H1 (cell line): ENCODE results near the gene PRSS38. TPM values are rescaled to one million over a fixed set of nuclear protein-coding genes. Genes with fewer than 3 reads are reported as not detected.

Experiments
- CTCF ChIA-PET: fragments of 300-600 bp; sonication (Branson Sonifier 250); formaldehyde crosslinking; loops from one replicate; lab custom pipeline; 2021; ENCODE audit not compliant: partially characterized antibody; lab: Charles Lee
- POLR2A ChIA-PET: fragments of 300-600 bp; sonication (Branson Sonifier 250); formaldehyde crosslinking; loops from one replicate; lab custom pipeline; 2021; ENCODE audit warnings: inconsistent platforms; ENCODE audit not compliant: partially characterized antibody; lab: Charles Lee
- DNase-seq, 2 experiments: peaks; one replicate each; pipeline versions ENCODE4 v3.0.0 to v3.0.0-alpha.2; 2010 to 2022; ENCODE audit warnings: low spot score in 2 of 2, low read depth in 1 of 2, mixed read lengths in 1 of 2
- FAIRE-seq: peaks from 2 replicates; lab custom pipeline; 2011; peaks lifted over from hg19 to GRCh38; lab: Jason Lieb, UNC
- H2AFZ ChIP-seq: 2 replicates; pipeline ENCODE4 v1.8.1; 2012; ENCODE audit warnings: low read length, inconsistent platforms
- H2AK5ac ChIP-seq: 2 replicates; pipeline ENCODE4 v1.6.1; 2013; ENCODE audit warnings: low read depth, low read length
- H2BK120ac ChIP-seq: replicated peaks from 2 replicates; pipeline ENCODE3; 2013; ENCODE audit warnings: low read depth, low read length, inconsistent platforms
- H2BK12ac ChIP-seq: 2 replicates; pipeline ENCODE4 v1.6.1; 2013; ENCODE audit warnings: low read depth, low read length
- H2BK15ac ChIP-seq: 2 replicates; pipeline ENCODE4 v1.6.1; 2013; ENCODE audit warnings: low read length
- H2BK20ac ChIP-seq: 2 replicates; pipeline ENCODE4 v1.6.1; 2013; ENCODE audit warnings: low read length
- H2BK5ac ChIP-seq: 2 replicates; pipeline ENCODE4 v1.6.1; 2013; ENCODE audit warnings: low read depth, low read length
- H3K14ac ChIP-seq: 2 replicates; pipeline ENCODE4 v1.6.1; 2013; ENCODE audit warnings: inconsistent platforms; ENCODE audit not compliant: insufficient read length
- H3K18ac ChIP-seq: 2 replicates; pipeline ENCODE4 v1.6.1; 2013; ENCODE audit warnings: low read length; ENCODE audit errors: extremely low read depth
- H3K23ac ChIP-seq: 2 replicates; pipeline ENCODE4 v1.6.1; 2013; ENCODE audit warnings: inconsistent platforms; ENCODE audit not compliant: insufficient read length
- H3K23me2 ChIP-seq: 2 replicates; pipeline ENCODE4 v1.6.1; 2013; ENCODE audit warnings: low read depth, low read length
- H3K27ac ChIP-seq: 2 replicates; pipeline ENCODE4 v1.6.1; 2011; ENCODE audit warnings: low read depth, low read length, inconsistent platforms
- H3K27me3 ChIP-seq, 4 experiments: replicated peaks in 1 of 4; 1 replicate in 1 of 4; 2 replicates in 3 of 4; pipeline versions ENCODE4 v1.6.1 to v1.8.1; 2011 to 2013; ENCODE audit warnings: low read length in 3 of 4, mild to moderate bottlenecking in 3 of 4, inconsistent platforms in 2 of 4, mixed read lengths in 2 of 4, moderate library complexity in 1 of 4; ENCODE audit not compliant: control insufficient read depth in 3 of 4, insufficient read depth in 3 of 4; ENCODE audit errors: extremely low read depth in 1 of 4
- H3K36me3 ChIP-seq, 4 experiments: 2 replicates each; pipeline versions ENCODE4 v1.6.1 to v1.8.1; 2011 to 2013; ENCODE audit warnings: mild to moderate bottlenecking in 4 of 4, low read length in 3 of 4, moderate library complexity in 2 of 4, control low read depth in 1 of 4, inconsistent platforms in 1 of 4; ENCODE audit not compliant: insufficient read depth in 4 of 4, control insufficient read depth in 2 of 4
- H3K4ac ChIP-seq: replicated peaks from 2 replicates; pipeline ENCODE3; 2013; ENCODE audit warnings: low read length, low read depth, mixed read lengths, inconsistent platforms; ENCODE audit not compliant: insufficient read length
- H3K4me1 ChIP-seq, 4 experiments: replicated peaks in 1 of 4; 1 replicate in 1 of 4; 2 replicates in 3 of 4; pipeline versions ENCODE4 v1.6.1 to v1.8.1; 2011 to 2013; ENCODE audit warnings: low read length in 3 of 4, inconsistent platforms in 2 of 4, mixed read lengths in 1 of 4; ENCODE audit not compliant: insufficient read depth in 4 of 4, control insufficient read depth in 3 of 4
- H3K4me2 ChIP-seq, 2 experiments: 2 replicates each; pipeline versions ENCODE4 v1.6.1 to v1.8.1; 2011 to 2013; ENCODE audit warnings: low read depth in 2 of 2, low read length in 2 of 2, control low read depth in 1 of 2, inconsistent platforms in 1 of 2, mild to moderate bottlenecking in 1 of 2; ENCODE audit not compliant: insufficient read depth in 1 of 2
- H3K4me3 ChIP-seq, 4 experiments: fragments of 200-600, 300-600 bp in 1 of 4; sonication (generic), shearing (Covaris generic), sonication (Bioruptor Twin) in 1 of 4; 2 replicates each; pipeline versions ENCODE4 v1.5.1 to v1.8.1; 2011 to 2016; ENCODE audit warnings: low read length in 4 of 4, low read depth in 3 of 4, control low read depth in 2 of 4, inconsistent platforms in 2 of 4, mild to moderate bottlenecking in 2 of 4, mixed read lengths in 1 of 4, moderate library complexity in 1 of 4; ENCODE audit not compliant: insufficient read depth in 2 of 4; ENCODE audit errors: extremely low read depth in 1 of 4
- H3K56ac ChIP-seq: replicated peaks from 2 replicates; pipeline ENCODE3; 2013; ENCODE audit warnings: low read depth, mild to moderate bottlenecking, mixed read lengths, low read length, inconsistent platforms; ENCODE audit not compliant: insufficient read length
- H3K79me1 ChIP-seq: 2 replicates; pipeline ENCODE4 v1.6.1; 2013; ENCODE audit warnings: low read depth, low read length, control low read depth
- H3K79me2 ChIP-seq, 2 experiments: 2 replicates each; pipeline versions ENCODE4 v1.6.1 to v1.8.1; 2012 to 2013; ENCODE audit warnings: low read length in 2 of 2, mild to moderate bottlenecking in 2 of 2, inconsistent platforms in 1 of 2; ENCODE audit not compliant: insufficient read depth in 2 of 2, control insufficient read depth in 1 of 2
- H3K9ac ChIP-seq, 4 experiments: replicated peaks in 1 of 4; 1 replicate in 1 of 4; 2 replicates in 3 of 4; pipeline versions ENCODE4 v1.6.1 to v1.8.1; 2011 to 2013; ENCODE audit warnings: low read depth in 3 of 4, low read length in 3 of 4, control low read depth in 2 of 4, mild to moderate bottlenecking in 2 of 4, moderate library complexity in 2 of 4, inconsistent platforms in 1 of 4; ENCODE audit errors: extremely low read depth in 1 of 4
- H3K9me3 ChIP-seq, 2 experiments: 2 replicates each; pipeline versions ENCODE4 v1.6.1 to v1.8.1; 2012 to 2013; ENCODE audit warnings: mild to moderate bottlenecking in 2 of 2, moderate library complexity in 2 of 2, control low read depth in 1 of 2, inconsistent platforms in 1 of 2, low read depth in 1 of 2, low read length in 1 of 2, mixed read lengths in 1 of 2; ENCODE audit not compliant: insufficient read depth in 2 of 2
- H4K20me1 ChIP-seq, 2 experiments: replicated peaks in 1 of 2; 2 replicates each; pipeline versions ENCODE3 to v1.8.1; 2011 to 2013; ENCODE audit warnings: inconsistent platforms in 2 of 2, low read length in 2 of 2, mild to moderate bottlenecking in 1 of 2; ENCODE audit not compliant: insufficient read depth in 2 of 2, control insufficient read depth in 1 of 2
- H4K5ac ChIP-seq: 2 replicates; pipeline ENCODE4 v1.6.1; 2013; ENCODE audit warnings: low read length, low read depth, mixed read lengths, inconsistent platforms; ENCODE audit not compliant: insufficient read length
- H4K8ac ChIP-seq: 2 replicates; pipeline ENCODE4 v1.8.0; 2013; ENCODE audit warnings: mild to moderate bottlenecking, moderate library complexity, low read length, inconsistent platforms; ENCODE audit not compliant: insufficient read depth; ENCODE audit errors: extremely low read depth
- H4K91ac ChIP-seq: replicated peaks from 2 replicates; pipeline ENCODE3; 2013; ENCODE audit warnings: low read length, mixed read lengths, inconsistent platforms; ENCODE audit not compliant: insufficient read length
- CREB1 ChIP-seq: IDR thresholded peaks from 2 replicates; pipeline ENCODE4 v1.6.1; 2012; ENCODE audit warnings: inconsistent platforms
- E2F6 ChIP-seq: IDR thresholded peaks from 2 replicates; pipeline ENCODE4 v1.6.1; 2012; ENCODE audit warnings: inconsistent platforms
- HDAC2 ChIP-seq, 2 experiments: fragments of 300-600 bp in 1 of 2; sonication (generic) in 1 of 2; IDR thresholded peaks; 2 replicates each; pipeline ENCODE4 v1.6.1; 2011 to 2012; ENCODE audit warnings: low read depth in 2 of 2, low read length in 2 of 2, mild to moderate bottlenecking in 2 of 2, moderate library complexity in 2 of 2, borderline replicate concordance in 1 of 2, inconsistent platforms in 1 of 2
- KDM4A ChIP-seq: IDR thresholded peaks from one replicate; pipeline ENCODE4 v1.7.1; 2012; ENCODE audit warnings: low read depth, mild to moderate bottlenecking, moderate library complexity, low read length, inconsistent platforms; ENCODE audit not compliant: severe bottlenecking
- KDM5A ChIP-seq: fragments of 200-600 bp; IDR thresholded peaks from 2 replicates; pipeline ENCODE4 v1.7.1; 2012; ENCODE audit warnings: mild to moderate bottlenecking, low read length, inconsistent platforms, mixed read lengths
- NRF1 ChIP-seq: IDR thresholded peaks from 2 replicates; pipeline ENCODE4 v1.6.1; 2011; ENCODE audit warnings: mild to moderate bottlenecking, low read depth, low read length, improper control_type of control experiment
- POU5F1 ChIP-seq: IDR thresholded peaks from 2 replicates; pipeline ENCODE4 v1.6.1; 2011; ENCODE audit warnings: low read depth, mild to moderate bottlenecking, low read length, moderate library complexity
- RBBP5 ChIP-seq: IDR thresholded peaks from 2 replicates; pipeline ENCODE4 v1.7.1; 2012; ENCODE audit warnings: low read depth, mild to moderate bottlenecking, inconsistent platforms, low read length, moderate library complexity, borderline replicate concordance
- SAP30 ChIP-seq: fragments of 300-600 bp; sonication (generic); IDR thresholded peaks from 2 replicates; pipeline ENCODE4 v1.7.1; 2012; ENCODE audit warnings: low read length, moderate library complexity, mild to moderate bottlenecking, inconsistent platforms; ENCODE audit not compliant: insufficient read depth, insufficient replicate concordance
- SIN3A ChIP-seq, 2 experiments: IDR thresholded peaks in 1 of 2; conservative IDR thresholded peaks in 1 of 2; 2 replicates each; pipeline ENCODE4 v1.6.1; 2011 to 2012; ENCODE audit warnings: low read length in 2 of 2, improper control_type of control experiment in 1 of 2, low read depth in 1 of 2, mild to moderate bottlenecking in 1 of 2
- SP1 ChIP-seq: IDR thresholded peaks from 2 replicates; pipeline ENCODE4 v1.6.1; 2011; ENCODE audit warnings: low read depth, low read length
- SUZ12 ChIP-seq: fragments of 200-600 bp; sonication (generic); IDR thresholded peaks from 2 replicates; pipeline ENCODE4 v1.6.1; 2012; ENCODE audit warnings: mild to moderate bottlenecking, inconsistent platforms, low read length, moderate library complexity, mixed read lengths
- TAF1 ChIP-seq: IDR thresholded peaks from 2 replicates; pipeline ENCODE4 v1.6.1; 2011; ENCODE audit warnings: mild to moderate bottlenecking, low read depth, low read length
- WGBS, 2 experiments: shearing (Covaris generic) in 1 of 2; methylation state at CpG; one replicate each; pipeline versions ENCODE4 v1.1.6 to v1.1.7; 2013 to 2015; ENCODE audit warnings: low lambda C conversion rate in 2 of 2, mixed read lengths in 2 of 2, inconsistent platforms in 1 of 2, low coverage in 1 of 2, missing lambda C conversion rate in 1 of 2; ENCODE audit not compliant: insufficient replicate concordance in 2 of 2, insufficient coverage in 1 of 2, insufficient read length in 1 of 2; ENCODE audit errors: extremely low coverage in 1 of 2, missing lambda C conversion rate in 1 of 2; 5-methylcytosine and 5-hydroxymethylcytosine counted together
- polyA plus RNA-seq, 7 experiments: library from polyadenylated mRNA; depleted of rRNA in 3 of 7; stranded (reverse) in 5 of 7; unstranded in 2 of 7; fragments of >200 nt in 5 of 7; fragments of 200-250 nt in 2 of 7; gene quantifications; 1 replicate in 5 of 7; 2 replicates in 1 of 7; 4 replicates in 1 of 7; pipeline versions ENCODE4 v1.2.1 to v1.2.3, GENCODE V29; 2011 to 2013; ENCODE audit warnings: missing spikeins in 2 of 7, mixed read lengths in 2 of 7
- total RNA-seq: library from RNA; stranded (reverse); fragmentation: NEBNext Ultra II Directional; extraction: Animal tissue kit (Norgen Biotek cat#: 25700); gene quantifications from 2 replicates; pipeline ENCODE4 v1.2.1, GENCODE V29; 2021

The PRSS38 gene
- total and polyA plus RNA-seq, 2 of the 8 experiments (the other 6 are each of a cell fraction or from before 2014, with no cell fraction given): not detected

- no peak overlapping the region for H3K4ac ChIP-seq
- no peak overlapping the region for H2BK120ac ChIP-seq
- H4K20me1 ChIP-seq: peaks cover 0 to 21% of the 10 kb centered on the region in 2 experiments
- no peak for FAIRE-seq
- H3K9me3 ChIP-seq: no peaks in the 10 kb centered on the region
- H3K79me2 ChIP-seq: no peaks in the 10 kb centered on the region
- no peaks in the 10 kb centered on the region for H3K27me3 ChIP-seq
- no peak overlapping the region for H2AFZ ChIP-seq
- H3K23me2 ChIP-seq: no peaks in the 10 kb centered on the region
- POLR2A ChIA-PET: no interaction called here
- no peak overlapping the region for H2AK5ac ChIP-seq
- no peak overlapping the region for H2BK12ac ChIP-seq
- H3K4me1 ChIP-seq: no peaks in the 10 kb centered on the region
- H4K91ac ChIP-seq: no peak overlapping the region
- H4K5ac ChIP-seq: no peak overlapping the region
- H3K23ac ChIP-seq: no peak overlapping the region
- no peak for DNase-seq
- no peak overlapping the region for H3K4me2 ChIP-seq
- H3K4me3 ChIP-seq: no peak overlapping the region
- H3K27ac ChIP-seq: no peak overlapping the region
- H3K9ac ChIP-seq: no peak overlapping the region
- CTCF ChIA-PET: interaction anchor here (1.7 to 5.0 kb wide), 2 partner anchors 14 to 177 kb away, joined by 5 to 51 read pairs; no protein-coding TSS in a partner anchor
- no peak overlapping the region for H2BK20ac ChIP-seq
- no peak overlapping the region for H2BK15ac ChIP-seq
- peaks cover 8% of the 10 kb centered on the region for H3K79me1 ChIP-seq
- WGBS, 2 experiments: 92% methylated on average over 7 of the region's 7 CpGs; no CpG with 5 or more reads in 1 of the 2 experiments
- no peak overlapping the region for H4K8ac ChIP-seq
- no peak overlapping the region for H3K56ac ChIP-seq
- H3K36me3 ChIP-seq: peaks cover 0 to 10% (median 0%) of the 10 kb centered on the region in 4 experiments; a peak in 1 of 8 replicates
- no peak overlapping the region for H3K18ac ChIP-seq
- no peak overlapping the region for H2BK5ac ChIP-seq
- no peak overlapping the region for H3K14ac ChIP-seq
- TF ChIP-seq HDAC2 (IDR thresholded peaks at IDR 0.05; ENCODE audit: borderline replicate concordance in 1 of 2, low read depth in 2 of 2, low read length in 2 of 2) (no peak), NRF1 (no peak), E2F6 (no peak), SP1 (no peak), RBBP5 (no peak), TAF1 (no peak), SUZ12 (no peak), KDM5A (no peak), POU5F1 (no peak), SAP30 (no peak), KDM4A (no peak), CREB1 (no peak), SIN3A (conservative IDR thresholded peaks at IDR 0.05 in 1 of 2, IDR thresholded peaks at IDR 0.05 in 1 of 2; ENCODE audit: low read depth in 1 of 2, low read length in 2 of 2) (no peak)
Measured at GRCh38 chr1:227776331-227776771, 39.1 kb upstream of the PRSS38 start.
